Activated T-cell treated with anti-CD3 and anti-CD28 coated beads, Interleukin-2, amount 50 U/mL, for 48 hours (primary cell): ENCODE data around the gene TNNI2.
A peak's percentile ranks its signal among the peaks of the same experiment; 100 is the strongest.

Experiments
- DNase-seq, 2 experiments: peaks; one replicate each; pipeline ENCODE4 v3.0.0-alpha.2; 2020

The TNNI2 gene

DNA sequence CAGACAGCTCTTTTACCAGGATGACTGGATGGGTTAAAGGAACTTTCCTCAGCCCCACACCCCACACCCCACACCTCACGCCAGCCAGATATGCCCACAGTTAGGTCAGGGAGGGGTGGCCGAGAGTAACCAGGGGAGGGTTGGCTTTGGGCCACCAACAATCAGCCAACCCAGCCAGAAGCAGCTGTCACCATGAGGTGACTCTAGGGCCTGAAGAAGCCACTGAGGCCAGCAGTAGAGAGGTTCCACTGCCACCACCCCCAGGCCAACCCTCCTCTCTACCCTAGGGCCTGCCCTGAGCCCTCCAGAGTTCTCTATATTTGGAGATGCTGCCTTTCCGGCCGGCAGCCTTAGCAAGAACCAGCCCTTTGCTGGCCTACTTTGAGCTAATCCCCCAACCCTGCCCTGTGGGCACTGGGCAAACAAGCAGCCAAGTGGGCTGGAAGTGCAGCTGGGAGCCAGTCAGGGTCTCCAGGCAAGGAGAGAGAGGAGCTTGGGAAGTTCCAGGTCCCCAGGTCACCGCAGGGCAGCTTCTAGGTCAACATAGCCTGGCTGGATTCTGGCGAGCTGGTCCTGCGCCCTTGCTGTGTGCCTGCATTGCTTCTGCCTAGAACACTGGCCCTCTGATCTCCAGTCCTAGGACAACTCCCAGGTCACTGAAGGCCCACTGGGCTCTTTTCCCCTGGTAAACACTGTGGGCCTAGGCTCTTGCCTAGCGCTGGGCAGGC, 16.0 kb upstream of the TNNI2 start:
- no peak for DNase-seq

- no peak for DNase-seq
Observed at GRCh38 chr11:1823376-1824220, 15.2 kb upstream of the TNNI2 start.

DNA sequence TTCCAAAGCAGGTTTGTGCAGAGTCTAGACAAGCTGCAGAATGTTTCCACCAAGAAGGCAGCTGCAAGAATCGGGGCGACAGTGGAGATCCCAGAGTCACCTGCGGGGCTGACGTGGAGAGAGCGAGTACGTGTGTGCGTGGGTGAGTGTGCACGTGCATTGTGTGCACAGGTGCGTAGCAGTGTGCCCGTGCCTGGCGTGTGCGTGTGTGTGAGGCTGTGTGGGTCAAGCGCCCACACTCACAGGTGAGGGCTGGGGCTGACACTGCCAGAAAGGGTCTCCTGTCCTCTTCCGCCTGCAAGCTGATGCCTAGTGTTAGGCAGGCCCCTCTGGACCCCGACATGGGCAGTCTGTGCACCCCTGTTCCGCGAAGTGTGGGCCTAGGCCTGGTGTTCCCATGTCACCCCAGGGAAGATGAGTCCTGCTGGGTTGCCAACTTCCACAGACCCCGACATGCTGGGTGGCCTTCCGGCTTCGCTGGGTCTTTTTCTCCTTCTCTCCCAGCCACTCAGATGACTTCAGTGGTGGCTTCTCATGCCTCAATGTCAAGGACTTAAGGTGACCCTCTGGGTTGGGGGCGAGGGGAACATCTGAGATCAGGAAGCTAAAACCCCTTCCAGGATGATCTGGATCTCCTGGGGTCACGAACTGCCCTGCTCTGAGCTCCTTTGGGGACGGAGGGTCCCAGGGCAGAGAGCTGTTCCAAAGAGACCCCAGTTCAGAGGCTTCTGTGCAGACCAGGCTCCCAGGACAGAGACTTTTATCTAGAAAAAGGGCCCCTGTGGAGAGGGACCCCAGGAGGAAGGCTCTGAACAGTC, 14.4 kb upstream of the TNNI2 start:
- no peak for DNase-seq

DNA sequence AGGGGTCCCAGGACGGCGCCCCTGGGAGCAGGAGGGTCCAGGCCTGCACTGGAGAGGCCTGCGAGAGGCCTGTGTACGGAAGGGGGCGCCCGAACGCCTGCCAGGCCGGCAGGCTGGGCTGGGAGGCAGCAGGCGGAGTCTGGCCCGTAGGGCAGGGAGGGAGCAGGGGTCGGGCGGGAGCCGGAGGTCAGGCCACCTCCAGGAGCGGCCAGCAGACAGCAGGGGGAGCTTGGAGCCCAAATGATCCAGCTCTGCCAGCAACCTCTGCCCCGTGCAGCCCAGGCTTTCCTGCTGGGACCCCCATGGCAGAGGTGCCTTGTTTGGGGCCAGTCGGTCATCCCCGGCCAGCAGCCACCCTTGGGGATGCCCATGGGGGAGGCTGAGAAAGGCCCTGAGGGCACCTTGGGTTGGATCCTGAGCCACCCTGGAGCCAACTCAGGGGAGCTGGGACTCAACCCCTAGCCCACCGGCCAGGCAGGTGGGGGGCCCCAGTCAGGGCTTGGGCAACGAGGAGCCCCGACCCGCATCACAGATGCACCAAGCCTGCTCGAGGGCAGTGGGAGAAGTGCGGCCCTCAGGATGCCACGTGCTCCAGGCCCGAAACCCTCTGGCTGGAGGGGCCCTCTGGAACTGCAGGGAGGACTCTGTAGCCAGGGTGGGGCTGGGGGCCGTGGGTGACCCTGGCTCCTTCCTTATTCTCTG, 13.6 kb upstream of the TNNI2 start:
- peak in 1 of 2 experiments; percentile 28 for DNase-seq

DNA sequence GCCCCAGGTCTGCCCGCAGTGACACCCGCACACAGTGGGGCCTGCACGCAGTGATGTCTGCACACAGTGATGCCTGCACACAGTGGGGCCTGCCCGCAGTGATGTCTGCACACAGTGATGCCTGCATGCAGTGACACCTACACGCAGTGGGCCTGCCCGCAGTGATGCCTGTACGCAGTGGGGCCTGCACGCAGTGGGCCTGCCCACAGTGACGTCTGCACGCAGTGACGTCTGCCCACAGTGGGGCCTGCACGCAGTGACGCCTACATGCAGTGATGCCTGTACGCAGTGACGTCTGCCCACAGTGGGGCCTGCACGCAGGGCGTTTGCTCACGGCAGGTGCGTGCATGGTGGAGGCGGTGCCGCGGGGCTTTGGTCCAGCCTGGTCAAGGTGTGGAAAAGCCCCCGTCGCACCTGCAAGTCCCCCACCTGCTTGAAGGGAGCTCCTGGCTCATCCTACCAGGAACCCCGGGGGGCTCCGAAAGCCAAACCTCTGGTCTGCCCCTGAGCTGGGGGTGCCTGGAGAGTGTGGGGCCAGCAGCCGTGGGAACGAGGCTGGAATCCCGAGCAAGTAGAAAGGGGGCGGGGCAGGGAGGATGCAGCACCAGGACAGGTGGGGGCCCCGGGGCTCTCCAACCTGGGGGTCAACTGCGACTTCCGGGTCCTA, 12.9 kb upstream of the TNNI2 start:
- DNase-seq = no peak

- no peak for DNase-seq
Observed at GRCh38 chr11:1826552-1827094, 12.2 kb upstream of the TNNI2 start.

DNA sequence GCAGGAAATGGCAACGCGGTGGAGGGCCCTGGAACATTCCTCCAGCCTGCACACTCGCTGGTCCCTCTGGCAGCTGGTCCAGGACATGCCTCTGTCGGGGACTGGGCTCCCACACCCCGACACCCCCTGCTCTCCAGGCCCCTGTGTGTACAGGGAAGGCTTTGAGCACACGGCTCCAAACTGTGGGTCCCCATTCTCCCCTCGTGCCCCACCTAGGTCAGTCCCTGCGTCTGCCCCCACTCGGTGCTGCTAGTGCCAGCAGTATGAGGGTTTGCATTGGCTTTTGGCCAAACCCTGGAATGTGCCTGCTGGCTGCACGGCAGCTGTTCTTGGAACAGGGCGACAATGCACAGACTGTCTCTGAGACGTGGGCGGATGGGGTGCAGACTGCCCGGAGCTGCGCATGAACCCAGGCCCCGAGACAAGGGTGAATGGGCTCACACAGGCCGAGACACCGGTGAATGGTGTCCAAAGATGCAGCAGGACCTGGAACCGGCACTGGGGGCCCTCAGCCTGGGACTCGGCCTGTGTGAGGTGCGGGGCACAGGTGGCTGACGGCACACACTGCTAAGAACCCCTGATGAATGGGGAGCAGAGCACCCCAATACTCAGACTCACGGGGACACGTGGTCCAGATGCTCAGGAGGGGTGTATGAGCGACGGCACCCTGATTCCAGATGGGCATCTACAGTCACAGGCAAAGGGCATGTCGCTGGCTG, 11.5 kb upstream of the TNNI2 start:
- DNase-seq = no peak

DNA sequence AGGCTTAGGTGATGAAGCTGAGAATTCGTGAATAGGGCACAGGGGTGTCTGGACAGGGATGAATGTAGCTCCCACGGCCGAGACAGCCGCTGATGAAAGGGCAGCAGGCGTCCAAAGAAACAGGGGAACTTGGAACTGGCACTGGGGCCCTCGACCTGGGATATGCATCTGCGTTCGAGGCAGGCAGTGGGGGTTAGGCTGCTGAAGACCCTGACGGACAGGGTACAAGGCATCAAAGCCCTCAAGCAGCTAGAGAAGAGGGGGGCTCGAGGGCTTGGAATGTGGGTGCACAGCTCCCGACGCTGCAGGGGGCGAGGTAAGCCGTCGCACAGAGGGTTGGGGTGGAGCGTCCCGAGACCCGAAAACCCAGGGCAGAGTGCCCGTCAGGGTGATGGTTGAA, 10.8 kb upstream of the TNNI2 start:
- DNase-seq = no peak

- no peak for DNase-seq
Observed at GRCh38 chr11:1828542-1828941, 10.2 kb upstream of the TNNI2 start.

DNA sequence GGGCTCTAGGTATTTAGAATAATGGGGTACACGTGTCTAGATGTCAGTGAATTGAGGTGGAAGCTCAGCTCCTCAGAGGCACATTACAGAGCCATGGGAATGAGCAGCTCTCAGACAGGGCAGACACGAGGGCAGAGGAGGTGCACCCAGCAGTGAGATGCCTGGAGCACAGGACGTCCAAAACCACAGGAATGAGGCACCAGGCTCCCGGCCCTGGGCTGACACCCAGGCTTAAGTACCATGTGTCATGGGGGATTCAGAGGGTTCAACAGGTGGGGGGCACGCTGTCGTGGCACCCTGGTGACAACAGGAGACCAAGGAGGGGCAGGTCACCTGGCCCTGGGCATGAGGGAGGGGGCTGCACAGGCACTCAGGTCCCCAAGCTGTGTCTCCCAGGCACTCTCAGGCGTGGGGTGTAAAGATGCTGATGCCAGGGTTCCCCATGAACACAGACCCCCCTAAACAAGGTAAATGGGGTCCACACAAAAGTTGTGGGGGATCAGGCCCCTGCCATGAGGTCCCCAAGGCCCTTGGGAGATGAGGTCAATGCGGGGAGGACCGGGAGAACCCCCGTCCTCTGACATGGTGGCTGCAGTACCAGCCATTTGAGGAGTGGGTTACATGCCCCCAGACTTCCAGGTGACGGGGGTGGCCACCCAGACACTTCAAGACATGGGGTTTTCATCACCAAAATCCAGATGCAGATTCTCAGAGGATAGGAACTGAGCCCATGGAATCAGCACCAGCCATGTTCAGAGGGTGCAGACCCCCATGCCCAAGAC, 9.6 kb upstream of the TNNI2 start:
- no peak for DNase-seq

DNA sequence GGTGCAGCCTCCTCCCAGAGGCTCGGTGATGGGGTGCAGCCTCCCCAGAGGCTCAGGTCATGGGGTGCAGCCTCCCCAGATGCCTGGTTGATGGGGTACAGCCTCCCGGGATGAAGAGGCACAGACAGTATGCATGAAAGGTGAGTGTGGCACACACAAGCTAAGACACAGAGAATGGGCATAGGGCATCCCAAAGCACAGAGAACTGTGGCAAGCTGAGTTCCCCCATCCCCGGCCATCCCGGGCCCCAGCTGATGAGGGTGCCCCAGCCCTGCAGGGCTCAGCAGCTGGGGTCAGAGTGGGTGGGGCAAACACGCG, 8.8 kb upstream of the TNNI2 start:
- peak in 1 of 2 experiments; percentile 19 for DNase-seq

- peak in 1 of 2 experiments; percentile 17 for DNase-seq
Observed at GRCh38 chr11:1830322-1831223, 8.2 kb upstream of the TNNI2 start.

GRCh38 chr11:1831338-1832210, 7.2 kb upstream of the TNNI2 start:
- peak in 1 of 2 experiments; percentile 20 for DNase-seq

- peak; percentile 77 to 81 for DNase-seq
Observed at GRCh38 chr11:1832211-1832919, 6.4 kb upstream of the TNNI2 start.

DNA sequence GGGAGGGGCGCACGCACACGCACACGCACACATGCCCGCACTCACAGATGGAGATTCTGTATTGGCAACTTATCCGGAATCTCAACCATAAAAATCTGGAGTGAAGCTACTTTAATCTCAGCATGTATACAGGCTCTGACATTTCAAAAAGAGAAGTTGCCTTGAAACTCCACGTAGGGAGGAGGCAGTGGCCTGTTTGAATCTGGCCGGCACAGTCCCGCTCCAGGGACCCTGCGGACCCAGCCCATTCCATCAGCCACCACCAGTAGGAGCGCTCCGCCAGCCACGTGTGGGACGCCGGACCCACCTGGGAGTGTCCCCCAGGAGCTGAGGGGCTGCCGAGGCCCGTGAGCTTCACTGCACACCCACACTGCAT, 5.9 kb upstream of the TNNI2 start:
- peak; percentile 17 to 19 for DNase-seq

GRCh38 chr11:1834062-1834610, 4.6 kb upstream of the TNNI2 start:
- DNase-seq = peak in 1 of 2 experiments; percentile 13
